Sigmoid colon (tissue), 4 donors: ENCODE measurements around the gene FABP6.

Source experiments
- EP300 ChIP-seq, 4 donors: sonication (generic); formaldehyde crosslinking; IDR thresholded peaks; one replicate each; pipeline ENCODE4 v1.6.1; 2017; ENCODE audit warnings: antibody characterized with exemption in 4 of 4
- POLR2AphosphoS5 ChIP-seq, 4 donors: sonication (generic); formaldehyde crosslinking; IDR thresholded peaks; one replicate each; pipeline ENCODE4 v1.6.1; 2017; ENCODE audit warnings: antibody characterized with exemption in 4 of 4

DNA sequence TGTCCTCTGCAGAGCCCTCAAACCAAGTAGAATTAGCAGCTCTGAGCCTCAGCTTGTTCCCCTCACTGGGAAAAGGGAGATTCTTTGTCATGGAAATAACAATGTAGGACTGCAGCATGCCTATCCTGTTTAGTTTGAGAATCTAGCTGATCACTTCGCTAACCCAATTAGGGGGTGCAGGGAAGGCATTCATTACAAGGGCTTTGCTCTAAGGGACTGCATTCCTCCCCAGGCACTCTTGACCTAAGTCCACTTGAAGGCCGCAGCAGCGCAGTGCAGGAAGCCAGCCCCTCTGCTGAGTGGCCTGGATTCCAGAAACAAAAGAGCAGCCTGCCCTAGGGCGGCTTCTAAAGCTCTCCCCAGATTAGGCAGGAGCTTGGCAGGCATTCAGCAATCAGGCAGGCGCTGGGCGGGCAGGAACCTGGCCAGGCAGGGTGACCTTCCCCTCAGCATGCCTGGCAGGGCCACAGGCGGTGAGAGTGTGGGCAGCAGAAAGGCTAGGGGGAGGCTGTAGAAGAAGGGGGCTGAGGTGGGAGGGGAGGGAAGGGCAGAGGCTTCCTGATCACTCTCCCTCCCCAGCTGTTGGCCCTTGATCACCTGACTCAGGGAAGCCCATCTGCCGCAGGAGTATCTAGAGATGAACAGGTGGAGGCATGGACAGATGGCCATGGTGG lies 58.2 kb downstream of the FABP6 start:
- TF ChIP-seq POLR2AphosphoS5 (IDR thresholded peaks at IDR 0.05), result no peak
- TF ChIP-seq EP300 (IDR thresholded peaks at IDR 0.05), result no peak
